Fibroblast of villous mesenchyme (primary cell): ENCODE data around the gene MAPKAP1. TPM values are rescaled to one million over a fixed set of nuclear protein-coding genes. Genes with fewer than 3 reads are reported as not detected.

Source experiments
- DNase-seq: peaks from one replicate; pipeline ENCODE4 v3.0.0-alpha.2; 2010; ENCODE audit warnings: low read depth
- H3K4me3 ChIP-seq: 2 replicates; pipeline ENCODE4 v1.5.1; 2011; ENCODE audit warnings: low read depth, mild to moderate bottlenecking, low read length
- CTCF ChIP-seq: IDR thresholded peaks from 2 replicates; pipeline ENCODE4 v1.5.1; 2012; ENCODE audit warnings: low read depth, mild to moderate bottlenecking, low read length; ENCODE audit not compliant: insufficient read depth
- total RNA-seq: library from RNA; depleted of rRNA; stranded (reverse); fragments of >200 nt; gene quantifications from 2 replicates; pipeline ENCODE4 v1.2.3, GENCODE V29; 2012

The MAPKAP1 gene
- total RNA-seq, 1 donor, result 92.0 TPM

- no peak overlapping the region for H3K4me3 ChIP-seq
- no peak for TF ChIP-seq CTCF
- no peak for DNase-seq
Observed at GRCh38 chr9:125464591-125465385, 242.2 kb downstream of the MAPKAP1 start.

GRCh38 chr9:125463926-125464325, 243.1 kb downstream of the MAPKAP1 start:
- TF ChIP-seq CTCF, result no peak
- no peak overlapping the region for H3K4me3 ChIP-seq
- DNase-seq, result no peak

- TF ChIP-seq CTCF, result no peak
- DNase-seq, result no peak
- no peak overlapping the region for H3K4me3 ChIP-seq
Observed at GRCh38 chr9:125462861-125463291, 244.1 kb downstream of the MAPKAP1 start.

GRCh38 chr9:125461636-125462190, 245.3 kb downstream of the MAPKAP1 start:
- no peak for DNase-seq
- H3K4me3 ChIP-seq, result no peak overlapping the region
- no peak for TF ChIP-seq CTCF

- peak; percentile 92 for DNase-seq
- TF ChIP-seq CTCF, result no peak
Observed at GRCh38 chr9:125460883-125461635, 245.9 kb downstream of the MAPKAP1 start.

GRCh38 chr9:125460346-125460745, 246.7 kb downstream of the MAPKAP1 start:
- peak; percentile 47 for DNase-seq
- no peak overlapping the region for H3K4me3 ChIP-seq
- TF ChIP-seq CTCF, result no peak

More at GRCh38 chr9:125460883-125461635, 245.9 kb downstream of the MAPKAP1 start:
- H3K4me3 ChIP-seq, result no peak overlapping the region
